OCI-LY7 (cell line): ENCODE data around the gene LZTFL1. TPM values are rescaled to one million over a fixed set of nuclear protein-coding genes. Genes with fewer than 3 reads are reported as not detected.

ENCODE experiments used
- BruUV-seq: library from RNA; stranded (reverse); fragments of 400-500 nt; replicated peaks from 2 replicates; lab custom pipeline; 2021; lab: Mats Ljungman, UMichigan
- CTCF ChIA-PET: fragments of 300-600 bp; sonication (Branson Sonifier 250); formaldehyde crosslinking; loops from one replicate; lab custom pipeline; 2022; ENCODE audit warnings: antibody characterized with exemption; ENCODE audit not compliant: unreplicated experiment; lab: Charles Lee
- POLR2A ChIA-PET: fragments of 300-600 bp; sonication (Branson Sonifier 250); formaldehyde crosslinking; loops from one replicate; lab custom pipeline; 2022; ENCODE audit warnings: antibody characterized with exemption; lab: Charles Lee
- DNase-seq: peaks from one replicate; pipeline ENCODE4 v3.0.0-alpha.2; 2015; ENCODE audit warnings: low spot score
- H2AFZ ChIP-seq: fragments of 200-600 bp; sonication (generic), shearing (Covaris generic); 2 replicates; pipeline ENCODE4 v1.6.1; 2014; ENCODE audit warnings: mild to moderate bottlenecking, antibody characterized with exemption, low read length, moderate library complexity
- H3K27ac ChIP-seq: fragments of 200-600 bp; sonication (generic); 2 replicates; pipeline ENCODE4 v1.5.1; 2014; ENCODE audit warnings: mixed run types, low read depth, mild to moderate bottlenecking, moderate library complexity, low read length, inconsistent platforms; ENCODE audit not compliant: poor library complexity, severe bottlenecking
- H3K36me3 ChIP-seq: fragments of 200-600 bp; sonication (generic); 2 replicates; pipeline ENCODE4 v1.6.1; 2014; ENCODE audit warnings: mild to moderate bottlenecking, antibody characterized with exemption, low read length, moderate library complexity, mixed read lengths; ENCODE audit not compliant: insufficient read depth
- H3K4me1 ChIP-seq: fragments of 200-600 bp; sonication (generic); 2 replicates; pipeline ENCODE4 v1.5.1; 2014; ENCODE audit warnings: mild to moderate bottlenecking, low read length; ENCODE audit not compliant: insufficient read depth, poor library complexity, severe bottlenecking
- H3K4me2 ChIP-seq: fragments of 200-600 bp; sonication (generic); 2 replicates; pipeline ENCODE4 v1.6.1; 2014; ENCODE audit warnings: mild to moderate bottlenecking, low read length
- H3K4me3 ChIP-seq: fragments of 200-600 bp; sonication (generic); 2 replicates; pipeline ENCODE4 v1.5.1; 2014; ENCODE audit warnings: mild to moderate bottlenecking, low read depth, low read length; ENCODE audit not compliant: poor library complexity, severe bottlenecking
- H3K79me2 ChIP-seq: fragments of 200-600 bp; sonication (generic); 2 replicates; pipeline ENCODE4 v1.6.1; 2016; ENCODE audit warnings: low read depth, mild to moderate bottlenecking, low read length, moderate library complexity, mixed read lengths; ENCODE audit not compliant: insufficient read depth
- H3K9me2 ChIP-seq: fragments of 200-600 bp; sonication (generic); 2 replicates; pipeline ENCODE4 v1.6.1; 2016; ENCODE audit warnings: mild to moderate bottlenecking, low read length, mixed read lengths; ENCODE audit not compliant: insufficient read depth
- H3K9me3 ChIP-seq: fragments of 200-600 bp; sonication (generic); 2 replicates; pipeline ENCODE4 v1.6.1; 2014; ENCODE audit warnings: mild to moderate bottlenecking, mixed run types, low read length, mixed read lengths
- H4K20me1 ChIP-seq: fragments of 200-600 bp; sonication (generic); 2 replicates; pipeline ENCODE4 v1.6.1; 2014; ENCODE audit warnings: mild to moderate bottlenecking, antibody characterized with exemption, low read length, moderate library complexity, mixed read lengths; ENCODE audit not compliant: insufficient read depth
- EZH2phosphoT487 ChIP-seq: fragments of 200-600 bp; sonication (generic); IDR thresholded peaks from 2 replicates; pipeline ENCODE4 v1.6.1; 2018; ENCODE audit warnings: low read depth, borderline replicate concordance, mild to moderate bottlenecking, mixed run types, antibody characterized with exemption, low read length, moderate library complexity, mixed read lengths
- intact Hi-C: fragments of 100-400 bp; cut with micrococcal nuclease; formaldehyde crosslinking; loops from one replicate; pipeline ENCODE4 v1.10.0; 2022; ENCODE audit not compliant: unreplicated experiment
- total RNA-seq, 2 experiments: library from RNA; depleted of rRNA in 1 of 2; stranded (reverse); fragments of >200 nt in 1 of 2; shearing (Covaris generic) in 1 of 2; gene quantifications; 2 replicates each; pipeline ENCODE4 v1.2.3, GENCODE V29; 2014 to 2022
- TF ChIP-seq, protein P1 (sequence below): fragments of 200-600 bp; sonication (generic); conservative IDR thresholded peaks from 2 replicates; pipeline ENCODE4 v1.5.1; 2014; ENCODE audit warnings: mild to moderate bottlenecking, antibody characterized with exemption, low read length, moderate library complexity, mixed read lengths

The LZTFL1 gene
- total RNA-seq, 2 experiments from 2014 or later: 3.2 to 8.7 TPM

- peak; percentile 20 for DNase-seq
- H3K4me2 ChIP-seq: no peak overlapping the region
- ChIA-PET POLR2A (interaction anchor here (0.7 kb wide), 1 partner anchor 38 kb away, joined by 3 read pairs; no protein-coding TSS in a partner anchor), CTCF (no interaction called here)
- no peak overlapping the region for H3K4me3 ChIP-seq
- no peaks in the 10 kb centered on the region for H3K4me1 ChIP-seq
- intact Hi-C loops: loop anchor here (10.0 kb wide), 1 partner anchor 68 kb away; no protein-coding TSS in a partner anchor
- no peak overlapping the region for H2AFZ ChIP-seq
- H4K20me1 ChIP-seq: no peaks in the 10 kb centered on the region
- H3K27ac ChIP-seq: no peak overlapping the region
- no peaks in the 10 kb centered on the region for H3K79me2 ChIP-seq
- TF ChIP-seq, protein P1, sequence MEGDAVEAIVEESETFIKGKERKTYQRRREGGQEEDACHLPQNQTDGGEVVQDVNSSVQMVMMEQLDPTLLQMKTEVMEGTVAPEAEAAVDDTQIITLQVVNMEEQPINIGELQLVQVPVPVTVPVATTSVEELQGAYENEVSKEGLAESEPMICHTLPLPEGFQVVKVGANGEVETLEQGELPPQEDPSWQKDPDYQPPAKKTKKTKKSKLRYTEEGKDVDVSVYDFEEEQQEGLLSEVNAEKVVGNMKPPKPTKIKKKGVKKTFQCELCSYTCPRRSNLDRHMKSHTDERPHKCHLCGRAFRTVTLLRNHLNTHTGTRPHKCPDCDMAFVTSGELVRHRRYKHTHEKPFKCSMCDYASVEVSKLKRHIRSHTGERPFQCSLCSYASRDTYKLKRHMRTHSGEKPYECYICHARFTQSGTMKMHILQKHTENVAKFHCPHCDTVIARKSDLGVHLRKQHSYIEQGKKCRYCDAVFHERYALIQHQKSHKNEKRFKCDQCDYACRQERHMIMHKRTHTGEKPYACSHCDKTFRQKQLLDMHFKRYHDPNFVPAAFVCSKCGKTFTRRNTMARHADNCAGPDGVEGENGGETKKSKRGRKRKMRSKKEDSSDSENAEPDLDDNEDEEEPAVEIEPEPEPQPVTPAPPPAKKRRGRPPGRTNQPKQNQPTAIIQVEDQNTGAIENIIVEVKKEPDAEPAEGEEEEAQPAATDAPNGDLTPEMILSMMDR: peak; percentile 54
- TF ChIP-seq EZH2phosphoT487: no peak
- no TSS peak for BruUV-seq
- H3K9me3 ChIP-seq: no peaks in the 10 kb centered on the region
- H3K9me2 ChIP-seq: no peaks in the 10 kb centered on the region
- H3K36me3 ChIP-seq: no peaks in the 10 kb centered on the region
Measured at GRCh38 chr3:45832699-45833098, 9.2 kb downstream of the LZTFL1 start.

DNA sequence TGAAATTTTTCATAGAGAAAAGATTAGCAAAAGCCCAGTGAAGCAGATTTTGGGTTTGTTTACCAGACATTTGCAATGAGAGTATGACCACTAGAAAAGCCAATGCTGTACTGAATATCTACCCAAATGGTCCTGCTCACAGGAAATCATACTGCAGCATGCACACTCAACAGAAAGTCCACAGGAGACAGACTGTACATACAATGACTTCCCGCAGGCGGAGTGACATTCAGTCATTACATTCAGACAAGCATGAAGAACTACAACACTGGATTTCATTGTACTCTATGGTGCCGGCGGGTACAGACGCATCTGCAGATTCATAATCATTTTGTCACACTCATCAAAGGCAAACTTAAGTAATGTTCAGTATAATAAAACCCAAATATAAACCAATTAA lies 11.8 kb downstream of the LZTFL1 start:
- Histone ChIP-seq H3K4me3 (no peak overlapping the region), H2AFZ (no peak overlapping the region), H3K79me2 (no peaks in the 10 kb centered on the region), H3K9me2 (no peaks in the 10 kb centered on the region), H3K4me2 (no peak overlapping the region), H3K4me1 (no peaks in the 10 kb centered on the region), H3K36me3 (no peaks in the 10 kb centered on the region), H3K9me3 (no peaks in the 10 kb centered on the region), H4K20me1 (no peaks in the 10 kb centered on the region), H3K27ac (no peak overlapping the region)
- intact Hi-C loops: loop anchor here (10.0 kb wide), 1 partner anchor 65 kb away; no protein-coding TSS in a partner anchor
- POLR2A ChIA-PET: no interaction called here
- no peak for DNase-seq
- BruUV-seq: no TSS peak
- TF ChIP-seq, protein P1: no peak
- TF ChIP-seq EZH2phosphoT487: no peak
- CTCF ChIA-PET: no interaction called here

- Histone ChIP-seq H3K27ac (no peak overlapping the region), H3K9me3 (no peaks in the 10 kb centered on the region), H3K4me2 (no peak overlapping the region), H4K20me1 (no peaks in the 10 kb centered on the region), H3K4me1 (no peaks in the 10 kb centered on the region), H3K79me2 (no peaks in the 10 kb centered on the region), H3K9me2 (no peaks in the 10 kb centered on the region), H3K36me3 (no peaks in the 10 kb centered on the region), H2AFZ (no peak overlapping the region), H3K4me3 (no peak overlapping the region)
- ChIA-PET POLR2A (no interaction called here), CTCF (no interaction called here)
- BruUV-seq: no TSS peak
- intact Hi-C loops: no loop called here
- TF ChIP-seq EZH2phosphoT487: no peak
- no peak for DNase-seq
Measured at GRCh38 chr3:45826908-45827307, 15.0 kb downstream of the LZTFL1 start.
